ENCODE measurements around the gene SLC2A9.

- TF ChIP-seq TOX (CRISPR knock-in tag; IDR thresholded peaks at IDR 0.05; ENCODE audit: borderline replicate concordance) (no peak), ZFP3 (CRISPR knock-in tag; IDR thresholded peaks at IDR 0.05) (no peak), PATZ1 (CRISPR knock-in tag; IDR thresholded peaks at IDR 0.05; ENCODE audit: borderline replicate concordance) (no peak), PPARA (CRISPR knock-in tag; IDR thresholded peaks at IDR 0.05; ENCODE audit: borderline replicate concordance) (no peak), OSR1 (CRISPR knock-in tag; IDR thresholded peaks at IDR 0.05) (no peak), ZC3H10 (CRISPR knock-in tag; IDR thresholded peaks at IDR 0.05) (no peak), SNAI2 (CRISPR knock-in tag; IDR thresholded peaks at IDR 0.05) (no peak), ZNF70 (CRISPR knock-in tag; IDR thresholded peaks at IDR 0.05) (no peak), ZFP30 (CRISPR knock-in tag; IDR thresholded peaks at IDR 0.05) (no peak)
Observed at GRCh38 chr4:9812501-9813340, 208.6 kb downstream of the SLC2A9 start.
